ENCODE measurements around the gene DZIP1L.

DNA sequence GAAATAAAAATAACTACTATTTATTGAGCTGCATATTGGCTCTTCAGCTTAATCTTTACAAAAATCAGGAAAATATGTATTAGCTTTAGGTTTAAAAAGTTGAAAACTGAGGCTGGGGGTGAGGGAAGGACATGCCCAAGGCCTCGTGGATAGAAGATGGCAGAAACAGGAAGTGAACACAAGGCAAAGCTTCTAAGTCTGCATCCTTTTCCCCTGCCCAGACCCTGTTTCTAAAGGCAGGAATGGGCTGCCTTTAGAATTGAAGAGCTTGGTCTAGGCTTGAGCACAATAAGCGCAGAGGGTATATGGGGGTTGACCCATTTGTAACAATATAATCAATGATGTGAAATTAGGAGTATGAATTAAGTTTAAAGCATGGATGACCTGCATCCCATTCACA, 99.3 kb downstream of the DZIP1L start:
- TF ChIP-seq EZH2 (IDR thresholded peaks at IDR 0.05; ENCODE audit: borderline replicate concordance, low read depth, low read length, severe bottlenecking) = no peak
- TF ChIP-seq, protein P1, sequence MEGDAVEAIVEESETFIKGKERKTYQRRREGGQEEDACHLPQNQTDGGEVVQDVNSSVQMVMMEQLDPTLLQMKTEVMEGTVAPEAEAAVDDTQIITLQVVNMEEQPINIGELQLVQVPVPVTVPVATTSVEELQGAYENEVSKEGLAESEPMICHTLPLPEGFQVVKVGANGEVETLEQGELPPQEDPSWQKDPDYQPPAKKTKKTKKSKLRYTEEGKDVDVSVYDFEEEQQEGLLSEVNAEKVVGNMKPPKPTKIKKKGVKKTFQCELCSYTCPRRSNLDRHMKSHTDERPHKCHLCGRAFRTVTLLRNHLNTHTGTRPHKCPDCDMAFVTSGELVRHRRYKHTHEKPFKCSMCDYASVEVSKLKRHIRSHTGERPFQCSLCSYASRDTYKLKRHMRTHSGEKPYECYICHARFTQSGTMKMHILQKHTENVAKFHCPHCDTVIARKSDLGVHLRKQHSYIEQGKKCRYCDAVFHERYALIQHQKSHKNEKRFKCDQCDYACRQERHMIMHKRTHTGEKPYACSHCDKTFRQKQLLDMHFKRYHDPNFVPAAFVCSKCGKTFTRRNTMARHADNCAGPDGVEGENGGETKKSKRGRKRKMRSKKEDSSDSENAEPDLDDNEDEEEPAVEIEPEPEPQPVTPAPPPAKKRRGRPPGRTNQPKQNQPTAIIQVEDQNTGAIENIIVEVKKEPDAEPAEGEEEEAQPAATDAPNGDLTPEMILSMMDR (IDR thresholded peaks at IDR 0.05; ENCODE audit: borderline replicate concordance, extremely low read depth, low read length, poor library complexity, severe bottlenecking) = no peak

Data from DND-41 (cell line).